Vagina (tissue), 2 donors: Measurements from ENCODE around the gene MSL1. TPM values are rescaled to one million over a fixed set of nuclear protein-coding genes. Genes with fewer than 3 reads are reported as not detected.
A peak's percentile ranks its signal among the peaks of the same experiment; 100 is the strongest.
"Not testable (repeated sequence)": the region's sequence is repeated elsewhere in the genome, so short reads cannot be mapped to it uniquely, and the experiment has no call there.

Experiments
- DNase-seq, 2 donors: peaks; one replicate each; pipeline ENCODE4 v3.0.0-alpha.2; 2017; ENCODE audit errors: extremely low spot score in 2 of 2
- H3K27ac ChIP-seq: fragments of 200-600 bp; sonication (generic); one replicate; pipeline ENCODE4 v1.5.1; 2019
- H3K27me3 ChIP-seq: fragments of 200-600 bp; sonication (generic); one replicate; pipeline ENCODE4 v1.5.1; 2019
- H3K36me3 ChIP-seq, 2 donors: fragments of 200-600 bp; sonication (generic); one replicate each; pipeline ENCODE4 v1.5.1; 2017 to 2019
- H3K4me1 ChIP-seq: fragments of 200-600 bp; sonication (generic); one replicate; pipeline ENCODE4 v1.5.1; 2019
- H3K4me3 ChIP-seq, 2 donors: fragments of 200-600 bp; sonication (generic); 1 replicate in 1 of 2; 2 replicates in 1 of 2; pipeline ENCODE4 v1.5.1; 2016 to 2019
- H3K9me3 ChIP-seq: fragments of 200-600 bp; sonication (generic); one replicate; pipeline ENCODE4 v1.5.1; 2019
- POLR2A ChIP-seq, 2 donors: fragments of 450-650 bp; IDR thresholded peaks; one replicate each; pipeline ENCODE4 v1.6.1; 2017; ENCODE audit warnings: antibody characterized with exemption in 2 of 2, mild to moderate bottlenecking in 2 of 2, moderate library complexity in 2 of 2
- POLR2AphosphoS5 ChIP-seq, 2 donors: sonication (generic); formaldehyde crosslinking; IDR thresholded peaks; one replicate each; pipeline ENCODE4 v1.9.0; 2017; ENCODE audit warnings: antibody characterized with exemption in 2 of 2, mild to moderate bottlenecking in 2 of 2, low read depth in 1 of 2; ENCODE audit not compliant: insufficient read depth in 1 of 2
- intact Hi-C: fragments of 100-400 bp; cut with DNase I; formaldehyde crosslinking; loops from one replicate; pipeline ENCODE4 v1.15.1; 2023
- total RNA-seq: library from RNA; depleted of rRNA; stranded (reverse); fragments of >200 nt; gene quantifications from one replicate; pipeline ENCODE4 v1.2.3, GENCODE V29; 2016
- TF ChIP-seq, protein P1 (sequence below), 3 experiments: fragments of 450-650 bp in 2 of 3; fragments of 200-600 bp in 1 of 3; sonication (generic) in 1 of 3; IDR thresholded peaks; one replicate each; pipeline ENCODE4 v1.5.1; 2017 to 2019; ENCODE audit warnings: antibody characterized with exemption in 3 of 3, mild to moderate bottlenecking in 2 of 3, moderate library complexity in 2 of 3

The MSL1 gene
- total RNA-seq, 1 donor from 2014 or later = 62.4 TPM

DNA sequence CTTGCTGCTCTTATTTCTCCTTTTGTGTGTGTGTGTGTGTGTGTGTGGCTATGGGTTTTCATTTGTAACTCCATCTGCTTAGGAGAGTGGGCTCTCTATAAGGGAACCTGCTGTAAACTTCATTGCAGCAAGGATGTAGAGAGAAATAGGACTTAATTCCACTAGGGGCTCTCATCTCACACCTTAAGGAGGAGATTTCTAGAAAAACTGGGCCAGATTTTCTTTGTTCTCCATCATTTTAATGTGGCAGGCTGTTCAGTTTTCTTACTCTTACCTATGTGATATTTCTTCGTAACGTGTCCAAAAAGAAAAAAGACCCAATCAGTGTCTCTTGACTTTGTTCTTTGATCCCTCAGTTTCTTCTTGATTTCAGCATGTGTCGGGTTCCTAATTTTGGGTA lies 14.0 kb downstream of the MSL1 start:
- no peak for DNase-seq
- H3K4me3 ChIP-seq = no peak overlapping the region
- peaks cover 10% of the 10 kb centered on the region for H3K4me1 ChIP-seq
- H3K9me3 ChIP-seq = no peaks in the 10 kb centered on the region
- peak overlapping the region; percentile 18 for H3K27ac ChIP-seq
- no peaks in the 10 kb centered on the region for H3K27me3 ChIP-seq
- peaks cover 0 to 59% of the 10 kb centered on the region in 2 donors for H3K36me3 ChIP-seq
- intact Hi-C loops = no loop called here
- TF ChIP-seq, protein P1, sequence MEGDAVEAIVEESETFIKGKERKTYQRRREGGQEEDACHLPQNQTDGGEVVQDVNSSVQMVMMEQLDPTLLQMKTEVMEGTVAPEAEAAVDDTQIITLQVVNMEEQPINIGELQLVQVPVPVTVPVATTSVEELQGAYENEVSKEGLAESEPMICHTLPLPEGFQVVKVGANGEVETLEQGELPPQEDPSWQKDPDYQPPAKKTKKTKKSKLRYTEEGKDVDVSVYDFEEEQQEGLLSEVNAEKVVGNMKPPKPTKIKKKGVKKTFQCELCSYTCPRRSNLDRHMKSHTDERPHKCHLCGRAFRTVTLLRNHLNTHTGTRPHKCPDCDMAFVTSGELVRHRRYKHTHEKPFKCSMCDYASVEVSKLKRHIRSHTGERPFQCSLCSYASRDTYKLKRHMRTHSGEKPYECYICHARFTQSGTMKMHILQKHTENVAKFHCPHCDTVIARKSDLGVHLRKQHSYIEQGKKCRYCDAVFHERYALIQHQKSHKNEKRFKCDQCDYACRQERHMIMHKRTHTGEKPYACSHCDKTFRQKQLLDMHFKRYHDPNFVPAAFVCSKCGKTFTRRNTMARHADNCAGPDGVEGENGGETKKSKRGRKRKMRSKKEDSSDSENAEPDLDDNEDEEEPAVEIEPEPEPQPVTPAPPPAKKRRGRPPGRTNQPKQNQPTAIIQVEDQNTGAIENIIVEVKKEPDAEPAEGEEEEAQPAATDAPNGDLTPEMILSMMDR (IDR thresholded peaks at IDR 0.05) = no peak
- TF ChIP-seq POLR2A (IDR thresholded peaks at IDR 0.05) (no peak), POLR2AphosphoS5 (IDR thresholded peaks at IDR 0.05; ENCODE audit: insufficient read depth in 1 of 2, low read depth in 1 of 2) (no peak)

DNA sequence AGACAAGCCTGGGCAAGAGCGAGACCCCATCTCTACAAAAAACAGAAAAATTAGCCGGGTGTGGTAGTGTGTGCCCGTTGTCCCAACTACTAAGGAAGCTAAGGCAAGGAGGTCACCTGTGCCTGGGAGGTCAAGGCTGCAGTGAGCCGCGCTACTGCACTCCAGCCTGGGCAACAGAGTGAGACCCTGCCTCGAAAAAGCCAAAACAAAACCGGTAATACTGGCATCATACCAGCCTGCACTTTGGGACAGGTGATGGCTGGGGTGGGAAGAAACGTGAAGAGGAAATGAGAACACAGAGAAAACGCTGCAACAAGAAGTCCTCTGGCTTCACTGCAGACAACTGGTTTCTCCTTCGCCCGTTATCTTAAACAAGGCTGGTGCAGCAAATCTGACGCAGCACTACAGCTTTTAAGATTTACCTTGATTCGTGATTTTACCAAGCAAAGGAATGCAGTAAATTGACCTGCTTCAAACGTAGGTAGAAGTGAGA lies 17.8 kb downstream of the MSL1 start:
- Histone ChIP-seq H3K4me1 (peaks cover 33% of the 10 kb centered on the region), H3K36me3 (peaks cover 0 to 40% of the 10 kb centered on the region in 2 donors), H3K9me3 (no peaks in the 10 kb centered on the region), H3K27ac (peak overlapping the region; percentile 97), H3K27me3 (no peaks in the 10 kb centered on the region), H3K4me3 (peak overlapping the region; percentile 61 to 75)
- intact Hi-C loops = no loop called here
- TF ChIP-seq, protein P1 (IDR thresholded peaks at IDR 0.05) = no peak
- TF ChIP-seq POLR2A (IDR thresholded peaks at IDR 0.05) (no peak), POLR2AphosphoS5 (IDR thresholded peaks at IDR 0.05; ENCODE audit: insufficient read depth in 1 of 2, low read depth in 1 of 2) (no peak)
- no peak for DNase-seq

DNA sequence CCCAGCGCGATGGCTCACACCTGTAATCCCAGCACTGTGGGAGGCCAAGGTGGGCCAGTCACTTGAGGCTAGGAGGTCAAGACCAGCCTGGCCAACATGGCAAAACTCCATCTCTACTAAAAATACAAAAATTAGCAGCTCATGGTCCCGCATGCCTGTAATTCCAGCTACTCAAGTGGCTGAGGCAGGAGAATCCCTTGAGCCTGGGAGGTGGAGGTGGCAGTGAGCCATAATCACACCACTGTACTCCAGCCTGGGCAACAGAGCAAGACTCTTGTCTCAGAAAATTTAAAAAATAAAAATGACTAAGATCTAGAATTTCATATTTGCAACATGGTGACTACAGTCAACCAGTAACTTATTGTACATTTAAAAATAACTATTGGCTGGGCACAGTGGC lies 21.4 kb downstream of the MSL1 start:
- intact Hi-C loops, H3K27ac ChIP-seq: not testable (repeated sequence)
- peaks cover 0 to 25% of the 10 kb centered on the region in 2 donors for H3K36me3 ChIP-seq

DNA sequence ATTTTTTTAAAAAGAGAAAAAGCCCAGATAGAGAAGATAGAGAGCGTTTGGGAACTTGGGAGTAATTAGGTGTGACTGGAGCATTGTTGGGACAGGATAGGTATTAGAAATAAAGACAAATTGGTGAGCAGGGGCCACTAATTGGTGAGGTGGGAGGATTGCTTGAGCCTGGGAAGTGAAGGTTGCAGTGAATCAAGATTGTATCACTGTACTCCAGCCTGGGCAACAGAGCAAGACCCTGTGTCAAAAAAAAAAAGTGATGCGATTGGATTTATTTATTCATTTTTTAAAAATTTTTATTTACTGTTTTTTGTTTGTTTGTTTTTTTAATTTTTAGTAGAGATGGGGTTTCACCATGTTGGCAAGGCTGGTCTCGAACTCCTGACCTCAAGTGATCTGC lies 23.7 kb downstream of the MSL1 start:
- H3K9me3 ChIP-seq = no peaks in the 10 kb centered on the region
- intact Hi-C loops = no loop called here
- no peaks in the 10 kb centered on the region for H3K27me3 ChIP-seq
- peaks cover 0 to 39% of the 10 kb centered on the region in 2 donors for H3K36me3 ChIP-seq
- H3K4me1 ChIP-seq = peaks cover 44% of the 10 kb centered on the region
- no peak overlapping the region for H3K4me3 ChIP-seq
- TF ChIP-seq POLR2AphosphoS5 (IDR thresholded peaks at IDR 0.05; ENCODE audit: insufficient read depth in 1 of 2, low read depth in 1 of 2) (no peak), POLR2A (IDR thresholded peaks at IDR 0.05) (no peak)
- TF ChIP-seq, protein P1 (IDR thresholded peaks at IDR 0.05) = no peak
- no peak overlapping the region for H3K27ac ChIP-seq
- no peak for DNase-seq

More for the DNA sequence above, 21.4 kb downstream of the MSL1 start:
- not testable (repeated sequence) for H3K27me3 ChIP-seq, H3K9me3 ChIP-seq, H3K4me3 ChIP-seq, DNase-seq
- H3K4me1 ChIP-seq = peaks cover 48% of the 10 kb centered on the region

DNA sequence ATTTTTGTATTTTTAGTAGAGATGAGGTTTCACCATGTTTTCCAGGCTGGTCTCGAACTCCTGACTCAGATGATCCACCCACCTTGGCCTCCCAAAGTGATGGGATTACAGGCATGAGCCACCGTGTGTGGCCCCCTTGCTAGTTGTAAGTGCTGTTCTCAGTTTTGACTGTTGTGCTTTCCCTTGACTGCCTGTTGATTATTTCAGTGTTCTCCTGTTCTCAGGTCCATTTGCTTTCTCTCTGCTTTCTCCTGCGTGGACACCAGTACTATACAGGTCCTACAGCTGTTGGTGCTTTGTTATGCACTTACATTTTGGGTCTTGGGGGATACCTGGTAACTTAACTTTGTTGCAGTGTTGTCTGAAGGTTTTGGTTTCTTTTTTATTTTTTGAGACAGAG lies 26.8 kb downstream of the MSL1 start:
- intact Hi-C loops = no loop called here
- Histone ChIP-seq H3K27me3 (no peaks in the 10 kb centered on the region), H3K9me3 (no peaks in the 10 kb centered on the region), H3K36me3 (peaks cover 0 to 32% of the 10 kb centered on the region in 2 donors), H3K4me1 (peaks cover 21% of the 10 kb centered on the region), H3K4me3 (no peak overlapping the region), H3K27ac (no peak overlapping the region)
- DNase-seq = no peak
- no peak for TF ChIP-seq POLR2AphosphoS5 (IDR thresholded peaks at IDR 0.05; ENCODE audit: insufficient read depth in 1 of 2, low read depth in 1 of 2)
- no peak for TF ChIP-seq POLR2A (IDR thresholded peaks at IDR 0.05)
- TF ChIP-seq, protein P1 (IDR thresholded peaks at IDR 0.05) = no peak
